ENCODE data around the gene SRGAP3. TPM values are rescaled to one million over a fixed set of nuclear protein-coding genes. Genes with fewer than 3 reads are reported as not detected.

SRGAP3 gene
- total RNA-seq, 1 donor from 2014 or later: 10.1 TPM

GRCh38 chr3:9009976-9010545 lies 239.4 kb downstream of the SRGAP3 start:
- intact Hi-C loops (cut with DNase I): no loop called here
- no peak for DNase-seq (ENCODE audit: low spot score)

- DNase-seq (ENCODE audit: low spot score): no peak
- intact Hi-C loops (cut with DNase I): no loop called here
These were observed 240.7 kb downstream of the SRGAP3 start for GRCh38 chr3:9008550-9009255.

- no peak for DNase-seq (ENCODE audit: low spot score)
- intact Hi-C loops (cut with DNase I): no loop called here
These were observed 241.5 kb downstream of the SRGAP3 start for GRCh38 chr3:9007928-9008327.

GRCh38 chr3:9007213-9007612 lies 242.2 kb downstream of the SRGAP3 start:
- intact Hi-C loops (cut with DNase I): no loop called here

GRCh38 chr3:9000041-9000440 lies 249.4 kb downstream of the SRGAP3 start:
- intact Hi-C loops (cut with DNase I): no loop called here
- DNase-seq (ENCODE audit: low spot score): no peak

More at GRCh38 chr3:9007213-9007612, 242.2 kb downstream of the SRGAP3 start:
- DNase-seq (ENCODE audit: low spot score): no peak

GRCh38 chr3:8997151-8997550 lies 252.3 kb downstream of the SRGAP3 start:
- intact Hi-C loops (cut with DNase I): no loop called here
- no peak for DNase-seq (ENCODE audit: low spot score)

- intact Hi-C loops (cut with DNase I): no loop called here
These were observed 252.7 kb downstream of the SRGAP3 start for GRCh38 chr3:8996681-8997121.

GRCh38 chr3:8996216-8996615 lies 253.2 kb downstream of the SRGAP3 start:
- intact Hi-C loops (cut with DNase I): no loop called here

More at GRCh38 chr3:8996681-8997121, 252.7 kb downstream of the SRGAP3 start:
- no peak for DNase-seq (ENCODE audit: low spot score)

GRCh38 chr3:8994226-8994625 lies 255.2 kb downstream of the SRGAP3 start:
- intact Hi-C loops (cut with DNase I): no loop called here
- DNase-seq (ENCODE audit: low spot score): no peak

More at GRCh38 chr3:8996216-8996615, 253.2 kb downstream of the SRGAP3 start:
- DNase-seq (ENCODE audit: low spot score): no peak

GRCh38 chr3:8993331-8993730 lies 256.1 kb downstream of the SRGAP3 start:
- no peak for DNase-seq (ENCODE audit: low spot score)
- intact Hi-C loops (cut with DNase I): no loop called here

GRCh38 chr3:8992854-8993253 lies 256.6 kb downstream of the SRGAP3 start:
- intact Hi-C loops (cut with DNase I): no loop called here
- DNase-seq (ENCODE audit: low spot score): no peak

- no peak for DNase-seq (ENCODE audit: low spot score)
- intact Hi-C loops (cut with DNase I): no loop called here
These were observed 257.2 kb downstream of the SRGAP3 start for GRCh38 chr3:8992199-8992598.

GRCh38 chr3:8990266-8991215 lies 258.9 kb downstream of the SRGAP3 start:
- intact Hi-C loops (cut with DNase I): no loop called here

GRCh38 chr3:8988791-8989558 lies 260.5 kb downstream of the SRGAP3 start:
- no peak for DNase-seq (ENCODE audit: low spot score)
- intact Hi-C loops (cut with DNase I): loop anchor here (5.0 kb wide), 1 partner anchor 313 kb away; no protein-coding TSS in a partner anchor

More at GRCh38 chr3:8990266-8991215, 258.9 kb downstream of the SRGAP3 start:
- DNase-seq (ENCODE audit: low spot score): no peak

GRCh38 chr3:8988384-8988655 lies 261.1 kb downstream of the SRGAP3 start:
- no peak for DNase-seq (ENCODE audit: low spot score)
- intact Hi-C loops (cut with DNase I): loop anchor here (5.0 kb wide), 1 partner anchor 314 kb away; no protein-coding TSS in a partner anchor

- intact Hi-C loops (cut with DNase I): loop anchor here (2.0 to 5.0 kb wide), 2 partner anchors 79 to 314 kb away; no protein-coding TSS in a partner anchor
These were observed 261.6 kb downstream of the SRGAP3 start for GRCh38 chr3:8987645-8988383.

GRCh38 chr3:8987226-8987625 lies 262.2 kb downstream of the SRGAP3 start:
- intact Hi-C loops (cut with DNase I): loop anchor here (2.0 to 5.0 kb wide), 2 partner anchors 80 to 315 kb away; no protein-coding TSS in a partner anchor
- DNase-seq (ENCODE audit: low spot score): no peak

More at GRCh38 chr3:8987645-8988383, 261.6 kb downstream of the SRGAP3 start:
- DNase-seq (ENCODE audit: low spot score): no peak

- DNase-seq (ENCODE audit: low spot score): no peak
- intact Hi-C loops (cut with DNase I): loop anchor here (2.0 to 5.0 kb wide), 2 partner anchors 80 to 316 kb away; no protein-coding TSS in a partner anchor
These were observed 262.7 kb downstream of the SRGAP3 start for GRCh38 chr3:8986741-8987140.
